SK-N-SH (cell line): ENCODE measurements around the gene CAV1. TPM values are rescaled to one million over a fixed set of nuclear protein-coding genes. Genes with fewer than 3 reads are reported as not detected.

ENCODE experiments used
- CTCF ChIA-PET: fragments of 300-600, 350-600 bp; formaldehyde crosslinking; extraction: SDS; loops from one replicate; lab custom pipeline; 2021; lab: Yijun Ruan, JAX
- POLR2A ChIA-PET: fragments of 350-600 bp; sonication (Branson Sonifier 250); formaldehyde crosslinking; extraction: SDS; loops from one replicate; lab custom pipeline; 2020; ENCODE audit warnings: antibody characterized with exemption, inconsistent platforms; lab: Yijun Ruan, JAX
- DNase-seq: peaks from one replicate; pipeline ENCODE4 v3.0.0; 2012
- H2AFZ ChIP-seq: fragments of 200-600 bp; sonication (generic); 2 replicates; pipeline ENCODE4 v1.8.1; 2016; ENCODE audit warnings: antibody characterized with exemption, mild to moderate bottlenecking, low read depth
- H3F3A ChIP-seq: fragments of 200-600 bp; sonication (generic); replicated peaks from 2 replicates; pipeline ENCODE3; 2016; ENCODE audit warnings: antibody characterized with exemption, mild to moderate bottlenecking; ENCODE audit not compliant: insufficient read depth
- H3K27ac ChIP-seq, 2 experiments: fragments of 200-500 bp in 1 of 2; fragments of 200-600 bp in 1 of 2; sonication (Bioruptor generic) in 1 of 2; sonication (generic), shearing (Covaris generic) in 1 of 2; 2 replicates each; pipeline versions ENCODE4 v1.5.1 to v1.6.1; 2014 to 2016; ENCODE audit warnings: low read depth in 2 of 2, inconsistent platforms in 1 of 2, low read length in 1 of 2, mild to moderate bottlenecking in 1 of 2, mixed read lengths in 1 of 2
- H3K27me3 ChIP-seq: fragments of 200-600 bp; sonication (generic), shearing (Covaris generic); 2 replicates; pipeline ENCODE4 v1.6.1; 2016; ENCODE audit warnings: mixed run types; ENCODE audit not compliant: insufficient read depth
- H3K36me3 ChIP-seq, 2 experiments: fragments of 200-500 bp in 1 of 2; fragments of 200-600 bp in 1 of 2; sonication (Bioruptor generic) in 1 of 2; sonication (generic) in 1 of 2; replicated peaks in 1 of 2; 2 replicates each; pipeline versions ENCODE3 to v1.5.1; 2014 to 2016; ENCODE audit warnings: low read length in 1 of 2, mild to moderate bottlenecking in 1 of 2; ENCODE audit not compliant: insufficient read depth in 2 of 2, control insufficient read depth in 1 of 2
- H3K4me1 ChIP-seq, 2 experiments: fragments of 200-500 bp in 1 of 2; fragments of 200-600 bp in 1 of 2; sonication (Bioruptor generic) in 1 of 2; sonication (generic), shearing (Covaris generic) in 1 of 2; 2 replicates each; pipeline versions ENCODE4 v1.5.1 to v1.6.1; 2014 to 2016; ENCODE audit warnings: low read depth in 1 of 2, low read length in 1 of 2, mixed run types in 1 of 2; ENCODE audit not compliant: insufficient read depth in 2 of 2, control insufficient read depth in 1 of 2
- H3K4me2 ChIP-seq: fragments of 200-600 bp; sonication (generic), shearing (Covaris generic); 2 replicates; pipeline ENCODE4 v1.6.1; 2017; ENCODE audit warnings: mixed run types
- H3K4me3 ChIP-seq, 2 experiments: fragments of 200-500 bp in 1 of 2; fragments of 200-600 bp in 1 of 2; sonication (Bioruptor generic) in 1 of 2; sonication (generic), shearing (Covaris generic) in 1 of 2; 2 replicates each; pipeline versions ENCODE4 v1.5.1 to v1.8.1; 2014 to 2016; ENCODE audit warnings: low read depth in 2 of 2, inconsistent platforms in 1 of 2, low read length in 1 of 2, mild to moderate bottlenecking in 1 of 2, mixed read lengths in 1 of 2, moderate library complexity in 1 of 2
- H3K79me2 ChIP-seq: fragments of 200-600 bp; sonication (generic); 2 replicates; pipeline ENCODE4 v1.8.1; 2017; ENCODE audit warnings: mild to moderate bottlenecking; ENCODE audit not compliant: insufficient read depth
- H3K9ac ChIP-seq: fragments of 200-600 bp; sonication (generic); 2 replicates; pipeline ENCODE4 v1.6.1; 2017; ENCODE audit warnings: mixed run types
- H3K9me2 ChIP-seq: fragments of 200-600 bp; sonication (generic); 2 replicates; pipeline ENCODE4 v1.6.1; 2017; ENCODE audit warnings: mixed run types
- H3K9me3 ChIP-seq: fragments of 200-600 bp; sonication (generic); 2 replicates; pipeline ENCODE4 v1.6.1; 2017; ENCODE audit warnings: mixed run types, mild to moderate bottlenecking, moderate library complexity
- H4K20me1 ChIP-seq: fragments of 200-600 bp; sonication (generic); 2 replicates; pipeline ENCODE4 v1.6.1; 2017; ENCODE audit warnings: mild to moderate bottlenecking, mixed run types; ENCODE audit not compliant: insufficient read depth
- CHD2 ChIP-seq: fragments of 150-350 bp; IDR thresholded peaks from 2 replicates; pipeline ENCODE4 v1.6.1; 2018; ENCODE audit warnings: low read length; ENCODE audit not compliant: partially characterized antibody
- ELF1 ChIP-seq: IDR thresholded peaks from 2 replicates; pipeline ENCODE4 v1.4.0; 2012
- EP300 ChIP-seq, 2 experiments: IDR thresholded peaks; 2 replicates each; pipeline versions ENCODE4 v1.4.0 to v1.6.1; 2012; ENCODE audit warnings: borderline replicate concordance in 1 of 2, low read depth in 1 of 2, low read length in 1 of 2
- EZH2phosphoT487 ChIP-seq: fragments of 200-600 bp; sonication (generic); IDR thresholded peaks from 2 replicates; pipeline ENCODE4 v1.6.1; 2017; ENCODE audit warnings: low read depth, mixed run types, mild to moderate bottlenecking, antibody characterized with exemption, moderate library complexity, borderline replicate concordance
- FOXM1 ChIP-seq: IDR thresholded peaks from 2 replicates; pipeline ENCODE4 v1.4.0; 2012; ENCODE audit warnings: low read depth, mild to moderate bottlenecking
- GABPA ChIP-seq: IDR thresholded peaks from 2 replicates; pipeline ENCODE4 v1.4.0; 2012; ENCODE audit warnings: low read depth, mild to moderate bottlenecking
- GATA2 ChIP-seq: sonication (generic); formaldehyde crosslinking; IDR thresholded peaks from 2 replicates; pipeline ENCODE4 v1.5.0; 2020; ENCODE audit warnings: mild to moderate bottlenecking, missing genetic modification reagents
- IRF3 ChIP-seq: fragments of 150-350 bp; IDR thresholded peaks from 2 replicates; pipeline ENCODE4 v1.6.1; 2016; ENCODE audit warnings: mild to moderate bottlenecking, low read depth, low read length
- JUND ChIP-seq: IDR thresholded peaks from 2 replicates; pipeline ENCODE4 v1.4.0; 2012
- NFIC ChIP-seq: IDR thresholded peaks from 2 replicates; pipeline ENCODE4 v1.4.0; 2012; ENCODE audit warnings: borderline replicate concordance
- POLR2AphosphoS5 ChIP-seq: IDR thresholded peaks from 2 replicates; pipeline ENCODE4 v1.6.1; 2012; ENCODE audit warnings: low read depth, low read length
- REST ChIP-seq: IDR thresholded peaks from 2 replicates; pipeline ENCODE4 v1.6.1; 2012; ENCODE audit warnings: mild to moderate bottlenecking, low read depth, low read length, moderate library complexity
- SIN3A ChIP-seq: IDR thresholded peaks from 2 replicates; pipeline ENCODE4 v1.6.1; 2012; ENCODE audit warnings: low read depth, mild to moderate bottlenecking, low read length, moderate library complexity, borderline replicate concordance
- SMC3 ChIP-seq: IDR thresholded peaks from 2 replicates; pipeline ENCODE4 v1.6.1; 2012; ENCODE audit warnings: low read depth, low read length, improper control_type of control experiment
- USF1 ChIP-seq: IDR thresholded peaks from 2 replicates; pipeline ENCODE4 v1.4.0; 2012; ENCODE audit warnings: low read depth, borderline replicate concordance
- USF2 ChIP-seq: fragments of 150-350 bp; IDR thresholded peaks from 2 replicates; pipeline ENCODE4 v1.6.1; 2017; ENCODE audit warnings: antibody characterized with exemption, low read length, low read depth, borderline replicate concordance
- WGBS: methylation state at CpG from one replicate; pipeline ENCODE4 v1.1.6; 2017; ENCODE audit warnings: low lambda C conversion rate; 5-methylcytosine and 5-hydroxymethylcytosine counted together
- polyA plus RNA-seq, 3 experiments: library from polyadenylated mRNA; depleted of rRNA; stranded (reverse); fragments of >200 nt; gene quantifications; 2 replicates each; pipeline ENCODE4 v1.2.3, GENCODE V29; 2012

CAV1 gene
- polyA plus RNA-seq, 1 of the 3 experiments (the other 2 are of a cell fraction) = 968 TPM

- TF ChIP-seq IRF3 (no peak), EZH2phosphoT487 (no peak), SIN3A (no peak), FOXM1 (no peak), NFIC (no peak), GABPA (no peak)
Measured at GRCh38 chr7:116515584-116515983, 9.3 kb upstream of the CAV1 start (continued).

- POLR2A ChIA-PET = no interaction called here
Measured at GRCh38 chr7:116516324-116516723, 8.5 kb upstream of the CAV1 start.

GRCh38 chr7:116517626-116518025, 7.2 kb upstream of the CAV1 start:
- Histone ChIP-seq H3K9ac (no peak overlapping the region), H3K27me3 (no peaks in the 10 kb centered on the region), H3K4me2 (no peak overlapping the region), H3K9me3 (no peaks in the 10 kb centered on the region; the same call in 1 of the 2 replicates), H3K36me3 (no peaks in the 10 kb centered on the region), H4K20me1 (no peaks in the 10 kb centered on the region), H3K79me2 (no peaks in the 10 kb centered on the region), H3K9me2 (no peaks in the 10 kb centered on the region), H3K4me3 (no peak overlapping the region), H2AFZ (peak overlapping the region; percentile 59), H3K4me1 (peaks cover 3 to 57% of the 10 kb centered on the region in 2 experiments; a peak in 3 of 4 replicates), H3F3A (peaks cover 43% of the 10 kb centered on the region), H3K27ac (no peak overlapping the region)
- DNase-seq = no peak
- WGBS = 53% methylated on average over 1 of the region's 1 CpG
- POLR2A ChIA-PET = no interaction called here
- CTCF ChIA-PET = no interaction called here
- no peak for TF ChIP-seq NFIC
- no peak for TF ChIP-seq REST
- TF ChIP-seq IRF3 = no peak
- TF ChIP-seq GABPA = no peak
- no peak for TF ChIP-seq EP300 (IDR thresholded peaks at IDR 0.05; ENCODE audit: borderline replicate concordance in 1 of 2, low read depth in 1 of 2, low read length in 1 of 2)
- no peak for TF ChIP-seq CHD2
- no peak for TF ChIP-seq USF2
- no peak for TF ChIP-seq SMC3
- TF ChIP-seq USF1 = no peak

More at GRCh38 chr7:116516324-116516723, 8.5 kb upstream of the CAV1 start:
- H3K4me1 ChIP-seq = peaks cover 10 to 46% of the 10 kb centered on the region in 2 experiments
- CTCF ChIA-PET = no interaction called here
- H3K9me3 ChIP-seq = no peaks in the 10 kb centered on the region; the same call in 1 of the 2 replicates
- no peaks in the 10 kb centered on the region for H3K79me2 ChIP-seq
- H3K27me3 ChIP-seq = no peaks in the 10 kb centered on the region
- H3K4me2 ChIP-seq = no peak overlapping the region
- H3K4me3 ChIP-seq = no peak overlapping the region
- H3F3A ChIP-seq = peaks cover 43% of the 10 kb centered on the region
- DNase-seq = no peak
- no peaks in the 10 kb centered on the region for H3K9me2 ChIP-seq
- no peak overlapping the region for H2AFZ ChIP-seq
- H3K27ac ChIP-seq = no peak overlapping the region
- TF ChIP-seq GATA2 = no peak
- TF ChIP-seq JUND = no peak
- no peak for TF ChIP-seq USF1
- no peak for TF ChIP-seq POLR2AphosphoS5
- no peak for TF ChIP-seq ELF1
- TF ChIP-seq, all 33 proteins: peak for 0
- no peaks in the 10 kb centered on the region for H3K36me3 ChIP-seq
- no peaks in the 10 kb centered on the region for H4K20me1 ChIP-seq
- no peak overlapping the region for H3K9ac ChIP-seq
